ENCODE results near the gene DGKZ.
"Not testable (repeated sequence)": the region's sequence is repeated elsewhere in the genome, so short reads cannot be mapped to it uniquely, and the experiment has no call there.

Gene DGKZ

DNA sequence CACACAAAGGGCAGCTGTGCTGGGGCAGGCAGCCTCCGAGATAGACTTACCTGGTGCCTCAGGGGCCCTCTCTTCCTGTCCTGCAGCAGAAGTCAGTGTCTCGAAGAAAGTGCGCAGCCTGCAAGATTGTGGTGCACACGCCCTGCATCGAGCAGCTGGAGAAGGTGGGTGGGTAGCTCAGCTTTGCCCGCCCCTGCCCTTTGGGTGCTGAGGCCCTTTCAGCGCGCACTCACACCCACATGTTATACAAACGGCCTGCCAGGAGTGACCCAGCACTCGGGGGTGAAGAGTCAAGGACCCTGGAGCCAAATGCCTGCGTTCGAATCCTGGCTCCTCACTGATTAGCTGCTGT lies 20.6 kb downstream of the DGKZ start:
- no peaks in the 10 kb centered on the region for H3K27me3 ChIP-seq (ENCODE audit: low read depth, low read length)
- H3K4me3 ChIP-seq (ENCODE audit: low read length), result no peak overlapping the region
- TF ChIP-seq EZH2phosphoT487 (IDR thresholded peaks at IDR 0.05; ENCODE audit: low read depth) (no peak), CTCF (IDR thresholded peaks at IDR 0.05; ENCODE audit: low read depth, low read length) (no peak)
- no peak overlapping the region for H3K4me2 ChIP-seq (ENCODE audit: low read length)
- no peak overlapping the region for H3K9ac ChIP-seq (ENCODE audit: low read length)
- H3K4me1 ChIP-seq (ENCODE audit: low read length), result no peaks in the 10 kb centered on the region
- H3K27ac ChIP-seq (ENCODE audit: low read length), result no peak overlapping the region
- H4K20me1 ChIP-seq (ENCODE audit: insufficient read depth, low read length), result peaks cover 2% of the 10 kb centered on the region; the same call in 1 of the 2 replicates
- H3K79me2 ChIP-seq (ENCODE audit: low read length), result peaks cover 8% of the 10 kb centered on the region; the same call in 1 of the 2 replicates
- no peaks in the 10 kb centered on the region for H3K9me3 ChIP-seq (ENCODE audit: insufficient read depth, low read length)
- peaks cover 10% of the 10 kb centered on the region for H3K36me3 ChIP-seq (replicated peaks; ENCODE audit: low read depth, low read length)
- no peak overlapping the region for H2AFZ ChIP-seq (ENCODE audit: low read depth, low read length)

DNA sequence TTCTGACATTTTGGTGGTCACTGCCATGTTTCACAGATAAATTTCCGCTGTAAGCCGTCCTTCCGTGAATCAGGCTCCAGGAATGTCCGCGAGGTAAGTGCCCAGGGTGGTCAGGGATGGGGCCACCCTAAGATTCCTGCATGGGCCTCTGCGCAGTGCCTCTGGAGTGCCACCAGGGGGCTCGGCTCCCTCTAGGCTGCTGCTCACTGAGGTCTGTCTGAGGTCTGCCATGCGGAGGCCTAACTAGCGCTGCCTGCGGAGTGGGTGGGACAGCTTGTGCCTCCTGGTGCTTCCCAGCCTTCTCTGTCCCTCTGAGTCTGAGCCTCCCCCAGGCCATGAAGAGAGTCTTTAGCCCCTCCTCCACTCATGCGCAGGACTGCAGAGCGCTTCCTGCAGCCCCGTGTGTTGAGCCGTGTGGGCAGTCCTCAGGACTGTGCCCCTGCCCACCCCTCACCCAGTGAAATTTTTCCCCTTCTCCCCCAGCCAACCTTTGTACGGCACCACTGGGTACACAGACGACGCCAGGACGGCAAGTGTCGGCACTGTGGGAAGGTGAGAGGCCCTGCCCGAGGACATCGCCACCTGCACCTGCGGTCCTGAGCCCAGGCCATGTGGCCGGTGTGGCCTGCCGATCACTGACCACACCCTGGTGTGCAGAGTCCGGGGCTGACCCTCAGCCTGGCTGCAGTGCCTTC lies 22.3 kb downstream of the DGKZ start:
- Histone ChIP-seq H3K4me1 (ENCODE audit: low read length) (no peaks in the 10 kb centered on the region), H2AFZ (ENCODE audit: low read depth, low read length) (no peak overlapping the region), H3K36me3 (replicated peaks; ENCODE audit: low read depth, low read length) (peaks cover 10% of the 10 kb centered on the region), H3K79me2 (ENCODE audit: low read length) (no peaks in the 10 kb centered on the region), H4K20me1 (ENCODE audit: insufficient read depth, low read length) (no peaks in the 10 kb centered on the region), H3K27me3 (ENCODE audit: low read depth, low read length) (no peaks in the 10 kb centered on the region), H3K4me2 (ENCODE audit: low read length) (no peak overlapping the region), H3K27ac (ENCODE audit: low read length) (no peak overlapping the region), H3K9me3 (ENCODE audit: insufficient read depth, low read length) (no peaks in the 10 kb centered on the region), H3K4me3 (ENCODE audit: low read length) (no peak overlapping the region), H3K9ac (ENCODE audit: low read length) (no peak overlapping the region)
- TF ChIP-seq CTCF (IDR thresholded peaks at IDR 0.05; ENCODE audit: low read depth, low read length) (peak; percentile 67), EZH2phosphoT487 (IDR thresholded peaks at IDR 0.05; ENCODE audit: low read depth) (no peak)

DNA sequence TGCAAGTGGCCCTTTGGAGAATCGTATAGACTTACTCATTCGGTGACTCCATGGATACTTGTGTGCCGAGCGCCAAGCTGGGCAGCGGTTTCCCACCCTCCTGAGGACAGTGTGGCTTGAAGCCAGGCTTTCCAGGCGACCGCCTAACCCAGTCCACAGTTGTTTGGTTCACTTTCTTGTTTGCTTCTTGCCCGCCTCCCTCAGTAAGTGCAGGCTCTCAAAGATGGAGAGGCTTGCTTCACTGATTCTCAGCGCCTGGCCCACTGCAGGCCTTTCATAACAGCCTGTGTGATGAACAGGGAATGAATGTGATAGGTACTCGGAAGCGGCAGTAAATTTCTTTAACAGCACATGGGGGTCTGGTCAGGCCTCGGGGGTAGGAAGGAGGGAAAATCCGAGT lies 23.0 kb downstream of the DGKZ start:
- Histone ChIP-seq H3K4me1 (ENCODE audit: low read length) (no peaks in the 10 kb centered on the region), H3K4me3 (ENCODE audit: low read length) (no peak overlapping the region), H2AFZ (ENCODE audit: low read depth, low read length) (no peak overlapping the region), H3K27ac (ENCODE audit: low read length) (no peak overlapping the region), H3K36me3 (replicated peaks; ENCODE audit: low read depth, low read length) (peaks cover 10% of the 10 kb centered on the region), H3K9me3 (ENCODE audit: insufficient read depth, low read length) (no peaks in the 10 kb centered on the region), H3K79me2 (ENCODE audit: low read length) (no peaks in the 10 kb centered on the region), H3K27me3 (ENCODE audit: low read depth, low read length) (no peaks in the 10 kb centered on the region), H4K20me1 (ENCODE audit: insufficient read depth, low read length) (no peaks in the 10 kb centered on the region), H3K9ac (ENCODE audit: low read length) (no peak overlapping the region), H3K4me2 (ENCODE audit: low read length) (no peak overlapping the region)
- TF ChIP-seq CTCF (IDR thresholded peaks at IDR 0.05; ENCODE audit: low read depth, low read length), result no peak
- TF ChIP-seq EZH2phosphoT487 (IDR thresholded peaks at IDR 0.05; ENCODE audit: low read depth), result no peak

DNA sequence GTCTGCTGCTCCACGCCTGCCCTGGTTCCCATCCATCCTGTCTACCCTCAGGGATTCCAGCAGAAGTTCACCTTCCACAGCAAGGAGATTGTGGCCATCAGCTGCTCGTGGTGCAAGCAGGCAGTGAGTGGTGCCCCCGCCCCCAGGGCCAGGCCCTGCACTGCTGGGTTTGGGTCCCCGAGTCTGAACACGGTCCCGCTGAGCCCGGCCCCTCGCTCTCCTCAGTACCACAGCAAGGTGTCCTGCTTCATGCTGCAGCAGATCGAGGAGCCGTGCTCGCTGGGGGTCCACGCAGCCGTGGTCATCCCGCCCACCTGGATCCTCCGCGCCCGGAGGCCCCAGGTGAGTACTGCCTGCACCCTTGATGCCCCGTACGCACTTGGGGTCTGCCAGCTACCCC lies 24.0 kb downstream of the DGKZ start:
- H2AFZ ChIP-seq (ENCODE audit: low read depth, low read length); H3K79me2 ChIP-seq (ENCODE audit: low read length); H3K4me3 ChIP-seq (ENCODE audit: low read length); H4K20me1 ChIP-seq (ENCODE audit: insufficient read depth, low read length); H3K4me1 ChIP-seq (ENCODE audit: low read length); H3K4me2 ChIP-seq (ENCODE audit: low read length); H3K9me3 ChIP-seq (ENCODE audit: insufficient read depth, low read length); H3K9ac ChIP-seq (ENCODE audit: low read length); H3K27me3 ChIP-seq (ENCODE audit: low read depth, low read length); H3K27ac ChIP-seq (ENCODE audit: low read length): not testable (repeated sequence)
- peaks cover 10% of the 10 kb centered on the region for H3K36me3 ChIP-seq (replicated peaks; ENCODE audit: low read depth, low read length)

All from OCI-LY3 (cell line).